Fibroblast of pulmonary artery (primary cell): ENCODE results near the gene USH1G.
A peak's percentile ranks its signal among the peaks of the same experiment; 100 is the strongest.
"Not testable (repeated sequence)": the region's sequence is repeated elsewhere in the genome, so short reads cannot be mapped to it uniquely, and the experiment has no call there.

ENCODE experiments used
- DNase-seq: peaks from one replicate; pipeline ENCODE4 v3.0.0-alpha.2; 2010; ENCODE audit warnings: low read depth
- H3K4me3 ChIP-seq: replicated peaks from 2 replicates; pipeline ENCODE4 v1.5.1; 2011; ENCODE audit warnings: low read depth, mild to moderate bottlenecking, control low read depth, low read length, moderate library complexity
- TF ChIP-seq, protein P1 (sequence below): IDR thresholded peaks from 2 replicates; pipeline ENCODE4 v1.5.1; 2011; ENCODE audit warnings: mild to moderate bottlenecking, control low read depth, low read length, inconsistent platforms; ENCODE audit errors: missing control alignments

USH1G gene

DNA sequence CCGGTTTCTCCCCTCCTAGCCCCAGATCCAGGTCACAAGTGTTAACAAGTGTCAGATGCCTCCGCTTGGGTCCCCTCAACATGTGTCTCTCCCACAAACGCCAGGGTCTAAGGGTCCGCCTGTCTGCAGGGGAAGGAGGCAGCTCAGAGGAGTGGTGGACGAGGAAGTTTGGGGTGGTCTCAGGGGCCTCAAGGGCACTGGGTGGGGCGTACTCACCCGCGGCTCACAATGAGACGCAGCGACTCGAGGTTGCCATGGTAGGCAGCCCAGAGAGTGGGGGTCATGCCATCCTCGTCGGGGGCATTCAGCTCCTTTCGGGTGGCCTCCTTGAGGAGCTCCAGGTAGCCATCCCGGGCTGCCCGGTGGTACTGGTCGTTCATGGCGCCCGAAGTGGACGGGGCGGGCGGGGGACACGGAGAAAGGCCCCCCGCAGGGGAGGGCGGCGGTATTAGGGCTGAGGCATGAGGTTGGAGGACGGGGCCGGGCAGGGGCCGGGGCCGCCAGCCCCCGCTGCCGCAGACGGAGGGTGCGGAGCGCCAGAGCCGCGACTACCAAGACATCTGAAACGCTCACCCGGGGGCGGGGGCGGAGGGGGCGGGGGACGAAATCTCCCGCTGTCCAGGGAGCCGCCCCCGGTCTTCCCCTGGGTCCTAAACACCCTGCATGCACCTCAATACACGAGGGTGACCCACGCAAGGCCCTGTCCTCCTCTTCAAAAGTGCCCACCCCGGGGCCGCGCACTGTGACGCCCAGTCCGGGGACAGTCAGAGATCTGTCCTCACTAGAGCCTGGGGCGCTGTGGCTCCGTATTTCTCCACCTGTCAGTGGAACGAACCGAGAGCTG lies at the start of gene USH1G:
USH1G (minus strand) TSS at position 562 of the 844 bp plus-strand sequence; CDS start at position 380, 182 bp downstream.
- TF ChIP-seq, protein P1, sequence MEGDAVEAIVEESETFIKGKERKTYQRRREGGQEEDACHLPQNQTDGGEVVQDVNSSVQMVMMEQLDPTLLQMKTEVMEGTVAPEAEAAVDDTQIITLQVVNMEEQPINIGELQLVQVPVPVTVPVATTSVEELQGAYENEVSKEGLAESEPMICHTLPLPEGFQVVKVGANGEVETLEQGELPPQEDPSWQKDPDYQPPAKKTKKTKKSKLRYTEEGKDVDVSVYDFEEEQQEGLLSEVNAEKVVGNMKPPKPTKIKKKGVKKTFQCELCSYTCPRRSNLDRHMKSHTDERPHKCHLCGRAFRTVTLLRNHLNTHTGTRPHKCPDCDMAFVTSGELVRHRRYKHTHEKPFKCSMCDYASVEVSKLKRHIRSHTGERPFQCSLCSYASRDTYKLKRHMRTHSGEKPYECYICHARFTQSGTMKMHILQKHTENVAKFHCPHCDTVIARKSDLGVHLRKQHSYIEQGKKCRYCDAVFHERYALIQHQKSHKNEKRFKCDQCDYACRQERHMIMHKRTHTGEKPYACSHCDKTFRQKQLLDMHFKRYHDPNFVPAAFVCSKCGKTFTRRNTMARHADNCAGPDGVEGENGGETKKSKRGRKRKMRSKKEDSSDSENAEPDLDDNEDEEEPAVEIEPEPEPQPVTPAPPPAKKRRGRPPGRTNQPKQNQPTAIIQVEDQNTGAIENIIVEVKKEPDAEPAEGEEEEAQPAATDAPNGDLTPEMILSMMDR = no peak
- peak within 1 kb of the TSS; percentile 17 for H3K4me3 ChIP-seq
- DNase-seq = no peak

- peak within 1 kb of the TSS; percentile 36 for H3K4me3 ChIP-seq
- TF ChIP-seq, protein P1 = no peak
- no peak for DNase-seq
Measured at GRCh38 chr17:74972107-74972972, 49.3 kb upstream of the USH1G start, which contains the start of gene HID1. TSS of gene HID1 (minus strand) at chr17:74972759. CDS start at chr17:74972656, 103 bp downstream.

GRCh38 chr17:74971842-74972106 lies 48.7 kb upstream of the USH1G start:
- TF ChIP-seq, protein P1 = no peak
- DNase-seq = no peak
- H3K4me3 ChIP-seq = no peak overlapping the region

DNA sequence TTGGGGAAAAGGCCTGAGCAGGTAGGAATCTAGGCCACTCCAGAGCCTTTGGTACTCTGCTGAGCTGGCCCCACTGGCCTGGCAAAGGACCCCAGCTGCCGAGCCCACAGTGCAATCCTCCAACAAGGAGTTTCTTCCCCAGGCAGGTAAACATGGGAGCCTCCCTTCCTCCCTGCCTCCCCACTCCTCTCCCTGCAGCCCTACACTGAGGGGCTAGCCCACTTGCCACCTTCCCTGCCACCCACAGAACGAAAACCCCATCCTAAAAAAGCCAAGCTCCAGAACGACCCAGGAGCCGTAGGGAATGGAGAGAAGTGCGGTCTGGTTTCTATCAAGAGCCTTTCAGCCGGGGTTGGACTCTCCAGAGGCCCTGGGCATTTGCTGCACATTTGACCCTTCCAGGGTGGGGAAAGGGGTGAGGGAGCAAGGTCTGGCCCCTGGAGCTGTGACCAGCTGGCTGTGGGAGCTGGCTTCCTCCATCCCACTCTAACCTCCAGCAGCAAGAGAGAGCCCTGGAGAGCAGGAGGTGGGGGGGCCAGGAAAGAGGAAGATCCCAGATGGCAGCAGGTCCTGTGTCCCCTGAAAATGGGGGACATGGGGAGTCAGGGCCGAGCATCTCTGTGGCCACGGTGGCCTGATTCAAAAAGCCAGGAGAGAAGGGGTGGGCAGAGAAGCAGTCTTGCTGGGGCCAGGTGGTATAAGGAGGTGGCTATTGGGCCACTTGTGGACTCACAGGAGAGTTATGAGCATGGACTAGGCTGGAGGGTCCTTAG lies 48.2 kb upstream of the USH1G start:
- TF ChIP-seq, protein P1 = no peak
- DNase-seq = no peak
- H3K4me3 ChIP-seq = no peak overlapping the region

DNA sequence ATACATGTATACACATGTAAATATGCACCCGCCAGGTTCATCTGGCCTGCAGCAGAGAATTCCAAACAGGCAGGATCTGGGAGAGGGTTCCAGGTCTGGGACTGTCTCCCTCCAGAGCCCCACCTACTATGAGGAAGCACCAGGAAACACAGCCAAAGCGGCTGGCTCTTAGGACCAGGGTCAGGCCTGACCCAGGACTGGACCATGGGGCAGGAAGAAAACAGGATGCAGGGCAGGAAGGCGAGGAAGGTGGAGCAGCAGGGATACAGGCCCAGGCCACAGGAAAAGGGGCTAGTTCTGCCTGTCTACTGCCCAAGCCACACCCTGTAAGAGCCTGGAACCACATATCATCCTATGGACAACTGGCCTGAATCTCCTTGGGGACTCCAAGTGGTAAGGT lies 47.3 kb upstream of the USH1G start:
- DNase-seq = no peak
- no peak overlapping the region for H3K4me3 ChIP-seq
- TF ChIP-seq, protein P1 = no peak

- not testable (repeated sequence) for H3K4me3 ChIP-seq, DNase-seq
Measured at GRCh38 chr17:74969501-74969900, 46.4 kb upstream of the USH1G start.

DNA sequence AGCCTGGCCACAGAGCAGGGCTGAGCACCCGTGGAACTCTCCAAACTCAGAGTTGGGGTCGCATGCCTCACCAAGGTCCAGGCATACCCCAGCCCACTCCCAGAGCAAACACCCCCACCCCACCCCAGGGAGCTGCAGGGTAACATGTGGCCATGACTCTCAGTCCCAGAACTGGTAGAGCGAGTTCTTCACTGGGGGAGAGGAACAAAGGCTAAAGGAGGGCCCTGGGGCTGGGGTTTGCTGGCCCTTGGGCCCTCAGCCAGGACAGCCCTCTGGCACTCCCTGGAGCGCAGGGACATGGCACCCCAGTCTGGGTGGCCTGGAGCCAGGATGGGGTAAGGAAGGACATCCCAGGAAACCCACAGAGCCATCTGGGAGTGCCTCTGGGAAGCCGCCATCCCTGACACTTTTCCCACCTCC lies 45.3 kb upstream of the USH1G start:
- no peak overlapping the region for H3K4me3 ChIP-seq
- no peak for DNase-seq
- TF ChIP-seq, protein P1 = no peak
